ENCODE data around the gene EFCAB7. TPM values are rescaled to one million over a fixed set of nuclear protein-coding genes. Genes with fewer than 3 reads are reported as not detected.

Gene EFCAB7
- total and polyA plus RNA-seq, 12 donors: 2.5 to 16.7 (median 6.3) TPM

- no peaks in the 10 kb centered on the region for H3K27me3 ChIP-seq
- H3K4me3 ChIP-seq: no peak overlapping the region
- no peaks in the 10 kb centered on the region for H3K4me1 ChIP-seq (replicated peaks in 1 of 2)
- DNase-seq: no peak
- no peak for TF ChIP-seq POLR2A (IDR thresholded peaks at IDR 0.05)
- TF ChIP-seq CTCF (IDR thresholded peaks at IDR 0.05): no peak
- WGBS, 4 donors: 94 to 98% (median 96%) methylated on average over 3 of the region's 3 CpGs
- H3K9me3 ChIP-seq (replicated peaks in 1 of 3): no peaks in the 10 kb centered on the region
- H3K27ac ChIP-seq: no peak overlapping the region
- H3K36me3 ChIP-seq (replicated peaks in 1 of 2): no peaks in the 10 kb centered on the region
- intact Hi-C loops (cut with DNase I): no loop called here
Observed at GRCh38 chr1:63501256-63501655, 22.1 kb upstream of the EFCAB7 start.

DNA sequence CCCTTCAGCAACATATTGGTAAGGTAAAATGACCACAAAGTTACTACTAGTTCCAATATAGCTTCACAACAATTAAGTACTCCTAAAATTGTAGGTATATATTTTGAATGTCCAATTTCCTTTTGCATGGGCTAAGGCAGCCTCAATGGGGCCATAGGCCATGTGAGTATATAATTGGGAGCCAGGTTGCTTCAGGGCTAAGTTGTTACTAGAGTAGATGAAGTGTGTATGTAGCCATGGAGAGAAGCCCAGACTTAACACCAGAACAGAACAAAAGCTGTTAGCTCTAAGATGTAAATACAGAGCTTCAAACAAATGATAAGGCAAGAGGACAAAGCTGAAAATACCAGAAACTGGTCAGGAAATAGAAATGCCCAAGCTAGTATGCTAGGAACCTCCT lies 16.5 kb upstream of the EFCAB7 start:
- TF ChIP-seq CTCF (IDR thresholded peaks at IDR 0.05) (no peak), POLR2A (IDR thresholded peaks at IDR 0.05) (no peak)
- no peaks in the 10 kb centered on the region for H3K4me1 ChIP-seq (replicated peaks in 1 of 2)
- no peaks in the 10 kb centered on the region for H3K36me3 ChIP-seq (replicated peaks in 1 of 2)
- peaks cover 0 to 4% (median 0%) of the 10 kb centered on the region in 3 donors for H3K9me3 ChIP-seq (replicated peaks in 1 of 3)
- H3K27me3 ChIP-seq: no peaks in the 10 kb centered on the region
- no peak overlapping the region for H3K27ac ChIP-seq
- intact Hi-C loops (cut with DNase I): no loop called here
- no peak overlapping the region for H3K4me3 ChIP-seq
- DNase-seq: no peak

DNA sequence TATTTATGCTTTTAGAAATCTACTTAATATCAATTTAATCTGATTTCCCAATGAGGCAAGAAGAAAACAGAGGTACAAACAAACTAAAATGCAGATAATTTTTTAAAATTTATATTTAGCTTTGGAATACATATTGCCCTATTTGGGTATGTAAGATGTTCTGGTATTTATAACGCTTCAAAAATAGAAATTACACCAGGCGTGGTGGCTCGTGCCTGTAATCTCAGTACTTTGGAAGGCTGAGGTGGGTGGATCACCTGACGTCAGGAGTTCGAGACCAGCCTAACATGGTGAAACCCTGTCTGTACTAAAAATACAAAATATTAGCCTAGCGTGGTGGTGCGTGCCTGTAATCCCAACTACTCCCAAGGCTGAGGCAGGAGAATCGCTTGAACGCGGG lies 13.6 kb upstream of the EFCAB7 start:
- intact Hi-C loops (cut with DNase I): no loop called here
- Histone ChIP-seq H3K27ac (no peak overlapping the region), H3K9me3 (replicated peaks in 1 of 3) (peaks cover 0 to 9% (median 0%) of the 10 kb centered on the region in 3 donors), H3K4me1 (replicated peaks in 1 of 2) (no peaks in the 10 kb centered on the region), H3K4me3 (no peak overlapping the region), H3K36me3 (replicated peaks in 1 of 2) (no peaks in the 10 kb centered on the region), H3K27me3 (no peaks in the 10 kb centered on the region)
- no peak for DNase-seq
- TF ChIP-seq POLR2A (IDR thresholded peaks at IDR 0.05) (no peak), CTCF (IDR thresholded peaks at IDR 0.05) (no peak)
- 87 to 89% (median 87%) methylated on average over 10 of the region's 10 CpGs for WGBS, 4 donors

DNA sequence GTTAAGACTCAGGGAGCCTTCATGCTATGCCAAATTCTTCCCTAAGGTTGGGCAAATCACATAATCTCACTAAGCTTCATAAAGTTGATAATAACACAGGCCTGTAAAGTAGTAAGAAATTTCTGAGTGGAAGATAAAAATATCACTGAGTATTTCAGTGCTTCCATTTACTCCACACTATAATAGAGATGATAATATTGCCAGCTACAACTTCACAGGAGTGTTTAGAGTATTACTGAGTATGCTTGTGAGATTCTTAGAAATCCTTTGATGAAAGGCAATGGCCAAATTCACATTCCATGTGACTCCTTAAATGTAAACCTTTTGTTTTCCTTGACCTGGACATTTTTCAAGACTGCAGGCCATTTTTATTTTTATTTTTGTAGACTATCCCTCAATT lies 10.7 kb upstream of the EFCAB7 start:
- Histone ChIP-seq H3K36me3 (replicated peaks in 1 of 2) (no peaks in the 10 kb centered on the region), H3K4me3 (no peak overlapping the region), H3K27ac (no peak overlapping the region), H3K4me1 (replicated peaks in 1 of 2) (no peaks in the 10 kb centered on the region), H3K9me3 (replicated peaks in 1 of 3) (peaks cover 0 to 7% (median 0%) of the 10 kb centered on the region in 3 donors), H3K27me3 (no peaks in the 10 kb centered on the region)
- TF ChIP-seq POLR2A (IDR thresholded peaks at IDR 0.05): no peak
- TF ChIP-seq CTCF (IDR thresholded peaks at IDR 0.05): no peak
- no peak for DNase-seq
- intact Hi-C loops (cut with DNase I): no loop called here
